HPDE6-E6E7 (cell line): ENCODE results near the gene KIF7.
A peak's percentile ranks its signal among the peaks of the same experiment; 100 is the strongest.

Experiments
- DNase-seq: peaks from one replicate; pipeline ENCODE4 v3.0.0; 2011; ENCODE audit warnings: missing footprints; ENCODE audit errors: extremely low spot score

KIF7 gene

DNA sequence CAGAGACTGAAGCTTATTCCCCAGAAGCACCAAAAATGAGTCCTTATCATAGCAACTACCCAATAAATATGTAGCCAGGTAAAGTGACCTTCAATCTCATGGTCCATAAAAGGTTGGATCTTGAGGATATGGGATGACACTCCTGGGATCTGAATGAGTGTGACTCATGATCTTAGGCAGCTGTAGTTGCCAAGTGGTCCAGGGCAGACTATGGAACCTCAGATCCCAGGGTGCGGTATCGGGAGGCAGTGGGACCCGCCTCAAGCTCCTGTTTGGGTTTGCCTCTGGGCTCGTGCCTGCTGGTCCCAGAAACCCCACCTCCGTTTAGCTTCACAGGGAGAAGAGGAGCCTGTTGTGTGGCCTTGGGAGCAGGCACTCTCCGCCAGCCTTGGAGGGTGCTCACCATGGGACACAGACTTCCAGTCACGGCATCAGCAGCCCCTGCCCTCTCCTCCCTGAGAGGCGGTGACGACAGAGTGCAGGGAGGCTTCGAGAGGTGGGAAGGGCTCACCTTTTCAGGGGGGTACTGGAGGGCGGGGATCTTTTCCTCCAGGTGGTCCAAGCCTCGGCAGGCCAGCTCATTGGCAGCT, 15.8 kb upstream of the KIF7 start:
- no peak for DNase-seq

DNA sequence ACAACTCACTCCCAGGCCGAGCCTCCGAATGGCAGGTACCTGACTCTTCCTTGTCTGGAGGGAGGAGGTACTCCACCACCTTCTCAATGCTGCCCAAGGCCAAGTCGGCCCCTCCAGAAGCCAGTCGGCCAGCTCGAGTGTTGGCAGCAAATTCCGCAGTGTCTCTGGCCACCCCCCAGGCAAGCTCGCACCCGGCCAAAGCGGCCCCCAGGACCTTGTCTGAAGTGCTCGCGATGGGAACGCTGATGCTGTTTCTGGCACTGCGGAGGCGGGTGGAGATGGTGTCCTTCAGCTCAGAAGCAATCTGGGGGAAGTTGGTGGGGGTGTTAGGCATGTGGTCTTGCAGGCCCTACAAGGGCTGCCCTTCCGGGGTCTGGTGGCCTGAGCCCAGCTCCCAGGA, 14.7 kb upstream of the KIF7 start:
- no peak for DNase-seq

GRCh38 chr15:89669309-89669865, 14.1 kb upstream of the KIF7 start:
- DNase-seq: no peak

GRCh38 chr15:89668171-89668570, 12.9 kb upstream of the KIF7 start:
- DNase-seq: no peak

GRCh38 chr15:89667706-89667960, 12.4 kb upstream of the KIF7 start:
- no peak for DNase-seq

- no peak for DNase-seq
Observed at GRCh38 chr15:89666858-89667705, 11.8 kb upstream of the KIF7 start.

GRCh38 chr15:89666184-89666857, 11.1 kb upstream of the KIF7 start:
- DNase-seq: no peak

DNA sequence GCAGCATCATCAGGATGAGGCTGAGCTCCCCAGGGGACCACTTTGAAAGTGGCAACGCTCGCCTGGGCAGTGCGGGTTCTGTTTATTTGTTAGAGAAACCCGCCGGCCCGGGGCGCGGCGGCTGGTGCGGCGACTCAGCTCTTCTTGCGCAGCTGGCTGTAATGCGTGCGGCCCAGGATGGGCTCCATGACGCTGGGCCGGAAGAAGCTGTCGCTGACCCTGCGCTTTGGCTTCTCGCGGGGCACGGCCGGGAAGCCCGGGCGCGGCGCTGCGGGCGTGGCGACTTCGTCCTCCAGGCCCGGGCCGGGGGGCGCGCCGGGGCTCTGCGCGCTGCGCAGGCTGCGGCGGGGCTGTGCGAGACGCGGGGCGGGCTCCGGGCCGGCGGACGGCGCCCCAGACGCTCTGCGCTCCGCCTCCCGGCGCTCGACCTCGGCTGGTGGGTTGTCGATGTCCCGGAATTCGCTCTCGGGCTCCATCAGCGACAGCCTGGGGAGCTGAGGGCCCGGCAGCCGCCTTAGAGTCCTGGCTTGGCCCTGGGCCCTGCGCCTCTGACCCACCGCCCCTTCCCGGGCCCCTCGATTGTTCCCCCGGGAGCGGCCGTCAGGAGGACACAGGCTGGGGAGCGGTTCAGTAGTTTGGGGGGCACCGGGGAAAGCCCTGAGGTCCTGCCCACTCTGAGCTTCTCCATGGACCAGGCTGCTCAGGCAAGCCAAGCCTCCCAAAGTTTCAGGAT, 10.3 kb upstream of the KIF7 start:
- DNase-seq: no peak

GRCh38 chr15:89664441-89665350, 9.4 kb upstream of the KIF7 start:
- DNase-seq: no peak

DNA sequence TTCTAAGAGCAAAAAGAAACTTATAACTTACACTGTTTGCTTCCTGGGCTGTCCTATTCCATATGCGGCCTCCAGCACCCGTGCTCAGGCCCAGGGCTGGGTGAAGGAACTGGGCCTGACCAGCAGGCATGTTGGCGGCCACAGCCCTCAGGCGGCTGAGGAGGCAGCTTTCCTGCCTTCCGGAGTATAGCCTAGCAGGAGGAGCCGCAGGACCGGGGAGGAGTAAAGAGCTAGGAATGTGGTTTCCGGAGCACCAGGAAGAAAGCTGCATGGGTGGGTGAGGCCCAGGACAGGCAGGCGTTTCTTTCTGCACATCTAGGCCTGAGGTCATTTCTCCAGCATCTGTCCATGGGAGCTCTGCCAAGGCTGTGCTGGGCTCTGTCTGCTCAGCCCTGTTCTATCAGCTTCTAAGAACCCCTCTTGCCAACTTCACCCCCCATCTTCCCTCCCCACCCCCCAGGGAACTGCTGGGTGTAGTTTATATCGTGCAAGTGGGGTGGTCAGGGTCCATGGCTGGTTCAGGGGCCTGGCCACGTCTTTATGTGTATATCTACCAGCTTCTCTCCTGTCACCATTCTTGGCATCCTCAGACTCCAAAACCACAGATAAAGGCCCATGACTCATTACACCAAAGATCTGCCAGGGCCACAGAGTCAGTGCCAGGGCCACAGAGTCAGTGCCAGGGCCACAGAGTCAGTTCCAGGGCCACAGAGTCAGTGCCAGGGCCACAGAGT, 7.8 kb upstream of the KIF7 start:
- peak; percentile 88 for DNase-seq

DNA sequence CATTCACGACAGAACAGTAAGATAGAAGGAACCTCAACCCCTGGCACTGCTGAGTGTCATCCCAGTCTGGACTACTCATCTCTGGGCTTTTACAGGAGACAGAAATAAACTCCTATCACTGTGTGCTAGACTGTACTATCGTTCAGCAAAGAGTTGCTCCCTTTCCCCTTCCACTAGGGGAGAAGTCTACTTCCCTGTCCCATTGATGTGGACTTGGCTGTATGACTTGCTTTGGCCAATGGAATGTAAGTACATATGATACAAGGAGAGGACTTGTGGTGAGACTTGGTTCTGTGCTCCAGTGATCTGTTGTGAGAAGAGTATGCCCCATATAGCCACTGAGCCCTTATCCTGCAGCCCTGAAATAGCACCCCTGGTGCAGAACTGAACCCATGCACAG, 5.3 kb upstream of the KIF7 start:
- DNase-seq: no peak

GRCh38 chr15:89659295-89659694, 4.0 kb upstream of the KIF7 start:
- DNase-seq: no peak

GRCh38 chr15:89657686-89658200, 2.5 kb upstream of the KIF7 start:
- no peak for DNase-seq

DNA sequence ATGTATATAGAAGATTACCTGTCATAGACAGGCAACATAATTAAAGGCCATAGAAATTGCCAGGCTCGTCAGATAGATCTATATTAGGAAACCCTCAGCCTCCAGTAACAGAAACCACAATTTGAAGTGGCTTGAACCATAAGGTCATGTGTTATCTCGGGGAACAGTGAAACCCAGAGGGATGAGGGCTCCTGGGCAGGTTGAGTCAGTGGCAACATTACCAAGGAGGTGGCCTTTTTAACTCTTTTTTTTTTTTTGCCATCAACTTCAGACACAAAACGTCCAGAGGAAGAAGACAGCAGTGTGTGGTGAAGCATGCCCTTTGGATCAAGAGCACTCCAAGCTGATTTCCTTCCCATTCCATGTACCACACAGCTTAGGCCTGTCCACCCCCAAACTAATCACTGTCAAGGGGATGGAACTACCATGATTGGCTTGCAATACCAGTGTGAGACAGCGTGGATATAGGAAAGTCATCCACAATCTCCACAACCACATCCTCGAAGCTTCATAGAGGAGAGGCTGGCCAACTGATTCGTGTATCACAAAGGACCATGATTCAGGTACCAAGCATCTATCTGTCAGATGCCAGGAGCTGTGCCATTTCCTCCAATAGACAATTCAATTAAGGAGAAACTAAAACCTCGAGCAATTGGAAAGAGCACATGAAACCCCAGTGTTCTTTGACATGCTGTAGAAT, 999 bp upstream of the KIF7 start:
- no peak for DNase-seq

GRCh38 chr15:89654301-89654761, 936 bp downstream of the KIF7 start:
- DNase-seq: peak; percentile 68

GRCh38 chr15:89653578-89653977, 1.7 kb downstream of the KIF7 start:
- DNase-seq: no peak

DNA sequence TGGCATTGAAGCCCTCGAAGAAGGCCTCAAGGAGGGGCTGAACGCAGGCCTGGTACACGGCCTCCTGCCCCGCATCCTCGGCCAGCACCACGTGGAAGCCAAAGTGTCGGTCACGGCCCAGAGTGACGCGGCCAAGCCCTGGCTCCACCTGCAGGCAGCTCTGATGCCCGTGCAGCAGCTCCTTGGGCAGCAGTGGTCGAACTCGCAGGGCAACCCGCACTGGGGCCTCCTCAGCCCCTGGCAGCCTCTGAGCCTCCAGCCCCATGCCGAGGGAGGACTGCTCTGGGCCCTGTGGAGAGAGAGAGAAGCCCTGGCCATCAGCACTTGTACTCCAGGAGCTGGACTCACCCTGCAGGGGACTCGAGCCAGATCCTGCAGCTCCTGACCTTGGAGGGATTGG, 2.6 kb downstream of the KIF7 start:
- DNase-seq: no peak

DNA sequence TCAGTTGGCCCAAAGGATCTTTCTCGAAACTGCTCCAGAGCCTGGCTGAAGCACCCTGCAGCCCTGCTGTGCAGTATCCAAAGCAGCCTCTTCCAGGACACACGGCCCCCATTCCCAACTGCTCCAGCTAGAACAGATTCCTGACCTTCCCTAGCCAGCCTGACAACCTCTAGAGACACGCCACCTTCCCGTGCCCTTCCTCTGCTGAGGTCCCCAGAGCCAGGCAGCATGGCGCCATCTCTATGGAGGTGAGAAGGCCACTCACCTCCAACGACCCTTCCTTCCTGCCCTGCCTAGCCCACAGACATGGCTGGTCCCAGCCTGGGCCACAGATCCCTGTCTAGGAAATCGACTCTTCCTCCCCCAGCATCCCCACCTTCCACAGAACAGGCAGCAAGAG, 3.1 kb downstream of the KIF7 start:
- no peak for DNase-seq

DNA sequence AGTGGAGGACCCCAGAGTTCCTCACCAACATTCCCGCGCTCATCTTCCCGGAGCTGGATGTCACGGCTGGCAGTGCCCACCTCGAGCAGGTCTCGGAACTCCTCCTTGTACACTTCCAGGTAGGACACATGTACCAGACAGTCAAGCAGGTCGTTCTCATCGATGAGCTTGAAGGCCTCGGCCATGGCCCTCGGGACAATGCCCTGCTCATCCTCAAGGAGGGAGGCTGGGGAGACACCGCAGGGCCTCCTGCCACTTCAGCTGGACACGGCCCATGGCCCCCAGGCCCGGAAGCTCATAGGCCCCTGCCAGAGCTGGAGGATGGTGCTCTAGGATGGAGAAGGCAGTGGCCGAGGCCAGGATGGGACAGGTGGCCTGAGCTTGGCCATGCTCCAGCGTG, 5.6 kb downstream of the KIF7 start:
- no peak for DNase-seq
